H9 (cell line): Measurements from ENCODE around the gene CPT1C. TPM values are rescaled to one million over a fixed set of nuclear protein-coding genes. Genes with fewer than 3 reads are reported as not detected.

Experiments
- DNase-seq: peaks from one replicate; pipeline ENCODE4 v3.0.0-alpha.2; 2017
- H2AFZ ChIP-seq: one replicate; pipeline ENCODE4 v1.6.1; 2013; ENCODE audit warnings: mild to moderate bottlenecking, low read length, control low read depth, moderate library complexity
- H2AK5ac ChIP-seq: 2 replicates; pipeline ENCODE4 v1.6.1; 2013; ENCODE audit warnings: low read length, control low read depth, mixed read lengths; ENCODE audit not compliant: insufficient read length
- H2BK120ac ChIP-seq: one replicate; pipeline ENCODE4 v1.6.1; 2013; ENCODE audit warnings: low read depth, mild to moderate bottlenecking, low read length, control low read depth, inconsistent platforms; ENCODE audit not compliant: poor library complexity, severe bottlenecking
- H2BK12ac ChIP-seq: 2 replicates; pipeline ENCODE4 v1.6.1; 2013; ENCODE audit warnings: low read length, control low read depth, mixed read lengths, low read depth; ENCODE audit not compliant: insufficient read length
- H2BK15ac ChIP-seq: 2 replicates; pipeline ENCODE4 v1.6.1; 2013; ENCODE audit warnings: low read depth, low read length, control low read depth
- H2BK20ac ChIP-seq: one replicate; pipeline ENCODE4 v1.6.1; 2013; ENCODE audit warnings: low read depth, mild to moderate bottlenecking, low read length, control low read depth, inconsistent platforms; ENCODE audit not compliant: poor library complexity, severe bottlenecking
- H2BK5ac ChIP-seq: 2 replicates; pipeline ENCODE4 v1.6.1; 2013; ENCODE audit warnings: low read length, control low read depth, mixed read lengths; ENCODE audit not compliant: insufficient read length
- H3K14ac ChIP-seq: 2 replicates; pipeline ENCODE4 v1.6.1; 2013; ENCODE audit warnings: low read length, control low read depth; ENCODE audit not compliant: insufficient read depth
- H3K18ac ChIP-seq: 2 replicates; pipeline ENCODE4 v1.6.1; 2013; ENCODE audit warnings: low read depth, mild to moderate bottlenecking, mixed read lengths, low read length, control low read depth; ENCODE audit not compliant: insufficient read length
- H3K23ac ChIP-seq: 2 replicates; pipeline ENCODE4 v1.6.1; 2013; ENCODE audit warnings: low read length, control low read depth, mixed read lengths, low read depth; ENCODE audit not compliant: insufficient read length
- H3K23me2 ChIP-seq: 2 replicates; pipeline ENCODE4 v1.6.1; 2013; ENCODE audit warnings: low read depth, mild to moderate bottlenecking, mixed read lengths, low read length, control low read depth; ENCODE audit not compliant: insufficient read length, poor library complexity, severe bottlenecking
- H3K27ac ChIP-seq: 2 replicates; pipeline ENCODE4 v1.5.1; 2013; ENCODE audit warnings: low read length, control low read depth, mixed read lengths, low read depth; ENCODE audit not compliant: insufficient read length
- H3K27me3 ChIP-seq: 2 replicates; pipeline ENCODE4 v1.6.1; 2013; ENCODE audit warnings: low read length, control low read depth, inconsistent platforms; ENCODE audit not compliant: insufficient read depth
- H3K4ac ChIP-seq: 2 replicates; pipeline ENCODE4 v1.6.1; 2013; ENCODE audit warnings: low read depth, mild to moderate bottlenecking, control low read depth, inconsistent platforms, low read length, moderate library complexity
- H3K4me1 ChIP-seq: 2 replicates; pipeline ENCODE4 v1.6.1; 2013; ENCODE audit warnings: low read length, control low read depth, inconsistent platforms; ENCODE audit not compliant: insufficient read depth
- H3K4me2 ChIP-seq: 2 replicates; pipeline ENCODE4 v1.6.1; 2013; ENCODE audit warnings: low read length, control low read depth, mixed read lengths; ENCODE audit not compliant: insufficient read length, insufficient read depth
- H3K56ac ChIP-seq: 2 replicates; pipeline ENCODE4 v1.6.1; 2013; ENCODE audit warnings: low read depth, mild to moderate bottlenecking, mixed read lengths, low read length, control low read depth; ENCODE audit not compliant: insufficient read length
- H3K79me1 ChIP-seq: 2 replicates; pipeline ENCODE4 v1.6.1; 2013; ENCODE audit warnings: low read depth, mild to moderate bottlenecking, moderate library complexity, low read length, control low read depth, inconsistent platforms; ENCODE audit not compliant: insufficient read depth, poor library complexity, severe bottlenecking
- H3K79me2 ChIP-seq: 2 replicates; pipeline ENCODE4 v1.6.1; 2013; ENCODE audit warnings: low read length, control low read depth, inconsistent platforms; ENCODE audit not compliant: insufficient read depth
- H3K9ac ChIP-seq: 2 replicates; pipeline ENCODE4 v1.6.1; 2013; ENCODE audit warnings: low read length, control low read depth, mixed read lengths; ENCODE audit not compliant: insufficient read length; ENCODE audit errors: extremely low read depth
- H3K9me3 ChIP-seq: one replicate; pipeline ENCODE4 v1.6.1; 2013; ENCODE audit warnings: low read depth, low read length, inconsistent platforms; ENCODE audit not compliant: control insufficient read depth
- H3T11ph ChIP-seq: one replicate; pipeline ENCODE4 v1.6.1; 2013; ENCODE audit warnings: mild to moderate bottlenecking, low read length, control low read depth, inconsistent platforms
- H4K20me1 ChIP-seq: one replicate; pipeline ENCODE4 v1.6.1; 2013; ENCODE audit not compliant: control insufficient read depth, insufficient read length, insufficient read depth
- H4K5ac ChIP-seq: 2 replicates; pipeline ENCODE4 v1.6.1; 2013; ENCODE audit warnings: low read depth, mild to moderate bottlenecking, mixed read lengths, low read length, control low read depth; ENCODE audit not compliant: insufficient read length
- H4K8ac ChIP-seq: replicated peaks from 2 replicates; pipeline ENCODE4 v1.6.1; 2013; ENCODE audit warnings: low read length, control low read depth, mixed read lengths, low read depth; ENCODE audit not compliant: insufficient read length
- H4K91ac ChIP-seq: 2 replicates; pipeline ENCODE4 v1.6.1; 2013; ENCODE audit warnings: low read depth, mild to moderate bottlenecking, moderate library complexity, mixed read lengths, low read length, control low read depth; ENCODE audit not compliant: insufficient read length
- H3K27ac Mint-ChIP-seq, 3 experiments: 2 replicates in 2 of 3; 3 replicates in 1 of 3; pipeline ENCODE4 v1.8.0; 2020 to 2021; ENCODE audit warnings: mixed read lengths in 3 of 3, mild to moderate bottlenecking in 1 of 3, moderate library complexity in 1 of 3
- H3K27me3 Mint-ChIP-seq: 2 replicates; pipeline ENCODE4 v1.8.0; 2021; ENCODE audit warnings: low read depth, mild to moderate bottlenecking, moderate library complexity, mixed read lengths
- H3K36me3 Mint-ChIP-seq, 3 experiments: 2 replicates in 2 of 3; 3 replicates in 1 of 3; pipeline ENCODE4 v1.8.0; 2020 to 2021; ENCODE audit warnings: low read depth in 3 of 3, mixed read lengths in 3 of 3; ENCODE audit not compliant: insufficient read depth in 1 of 3
- H3K4me1 Mint-ChIP-seq, 2 experiments: 2 replicates each; pipeline ENCODE4 v1.8.0; 2020; ENCODE audit warnings: mixed read lengths in 2 of 2
- H3K4me3 Mint-ChIP-seq, 2 experiments: 2 replicates in 1 of 2; 3 replicates in 1 of 2; pipeline ENCODE4 v1.8.0; 2020 to 2021; ENCODE audit warnings: mild to moderate bottlenecking in 2 of 2, mixed read lengths in 2 of 2, moderate library complexity in 1 of 2
- H3K9me3 Mint-ChIP-seq, 2 experiments: 2 replicates in 1 of 2; 3 replicates in 1 of 2; pipeline ENCODE4 v1.8.0; 2020; ENCODE audit warnings: mild to moderate bottlenecking in 2 of 2, mixed read lengths in 2 of 2, moderate library complexity in 1 of 2
- whole genome bisulfite sequencing: extraction: QIAGEN DNeasy Blood & Tissue Kit; methylation state at CpG from one replicate; pipeline ENCODE4 v1.1.7; 2013; ENCODE audit warnings: missing lambda C conversion rate, low lambda C conversion rate, mixed read lengths; ENCODE audit not compliant: insufficient read length; ENCODE audit errors: extremely low coverage; 5-methylcytosine and 5-hydroxymethylcytosine counted together
- total RNA-seq: library from RNA; stranded (reverse); gene quantifications from 2 replicates; pipeline ENCODE4 v1.2.1, GENCODE V29; 2021
- TF ChIP-seq, protein P1 (sequence below): fragments of 200-600 bp; sonication (generic); conservative IDR thresholded peaks from 3 replicates; pipeline ENCODE4 v1.8.0; 2021; ENCODE audit warnings: antibody characterized with exemption, mild to moderate bottlenecking

CPT1C gene
- total RNA-seq, 1 experiment from 2014 or later: 74.6 TPM

DNA sequence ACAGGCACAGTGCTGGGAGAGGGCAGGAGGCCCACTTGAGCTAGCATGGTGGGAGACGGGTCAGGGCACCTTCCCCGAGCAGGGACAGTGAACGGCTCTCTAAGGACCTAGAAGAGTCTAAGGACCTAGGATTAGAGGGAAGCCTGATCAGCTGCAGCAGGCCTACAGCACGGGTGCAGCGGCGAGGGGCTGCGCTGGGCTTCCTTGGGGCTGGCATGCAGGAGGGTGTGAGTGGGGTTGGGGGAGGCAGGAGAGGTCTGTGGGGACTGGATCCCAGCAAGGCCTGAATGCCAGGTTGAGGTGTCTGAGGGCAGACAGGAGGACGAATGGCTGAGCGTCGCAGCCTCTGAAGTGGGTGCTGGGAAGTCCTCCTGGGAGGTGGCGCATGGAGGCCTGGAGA, 45.3 kb upstream of the CPT1C start:
- Histone ChIP-seq H2AK5ac (no peak overlapping the region), H4K20me1 (no peaks in the 10 kb centered on the region), H3K9ac (no peak overlapping the region), H2BK120ac (no peak overlapping the region), H4K8ac (no peak overlapping the region), H3K4me2 (no peak overlapping the region), H4K91ac (no peak overlapping the region), H2BK20ac (no peak overlapping the region), H3K23me2 (peaks cover 14% of the 10 kb centered on the region), H4K5ac (no peak overlapping the region), H3K56ac (no peak overlapping the region), H3T11ph (no peak overlapping the region), H3K79me2 (peaks cover 9% of the 10 kb centered on the region), H3K27me3 (no peaks in the 10 kb centered on the region), H2AFZ (no peak overlapping the region), H3K14ac (no peak overlapping the region; the same call in 1 of the 2 replicates), H3K9me3 (no peaks in the 10 kb centered on the region), H2BK15ac (no peak overlapping the region), H3K23ac (no peak overlapping the region), H3K4me1 (no peaks in the 10 kb centered on the region; the same call in 1 of the 2 replicates), H2BK12ac (no peak overlapping the region), H3K4ac (no peak overlapping the region), H3K27ac (no peak overlapping the region), H3K18ac (no peak overlapping the region), H2BK5ac (no peak overlapping the region), H3K79me1 (peaks cover 13% of the 10 kb centered on the region)
- Mint-ChIP-seq H3K9me3 (no peaks in the 10 kb centered on the region; a peak in 2 of 5 replicates), H3K4me3 (no peak overlapping the region; a peak in 2 of 5 replicates), H3K27ac (peak overlapping the region in 1 of 3 experiments; percentile 75; a peak in 2 of 7 replicates), H3K27me3 (no peaks in the 10 kb centered on the region), H3K36me3 (peaks cover 22 to 56% (median 47%) of the 10 kb centered on the region in 3 experiments), H3K4me1 (peaks cover 29 to 37% of the 10 kb centered on the region in 2 experiments)
- DNase-seq: no peak
- no CpG with 5 or more reads among the region's 11 CpGs for WGBS
- TF ChIP-seq, protein P1, sequence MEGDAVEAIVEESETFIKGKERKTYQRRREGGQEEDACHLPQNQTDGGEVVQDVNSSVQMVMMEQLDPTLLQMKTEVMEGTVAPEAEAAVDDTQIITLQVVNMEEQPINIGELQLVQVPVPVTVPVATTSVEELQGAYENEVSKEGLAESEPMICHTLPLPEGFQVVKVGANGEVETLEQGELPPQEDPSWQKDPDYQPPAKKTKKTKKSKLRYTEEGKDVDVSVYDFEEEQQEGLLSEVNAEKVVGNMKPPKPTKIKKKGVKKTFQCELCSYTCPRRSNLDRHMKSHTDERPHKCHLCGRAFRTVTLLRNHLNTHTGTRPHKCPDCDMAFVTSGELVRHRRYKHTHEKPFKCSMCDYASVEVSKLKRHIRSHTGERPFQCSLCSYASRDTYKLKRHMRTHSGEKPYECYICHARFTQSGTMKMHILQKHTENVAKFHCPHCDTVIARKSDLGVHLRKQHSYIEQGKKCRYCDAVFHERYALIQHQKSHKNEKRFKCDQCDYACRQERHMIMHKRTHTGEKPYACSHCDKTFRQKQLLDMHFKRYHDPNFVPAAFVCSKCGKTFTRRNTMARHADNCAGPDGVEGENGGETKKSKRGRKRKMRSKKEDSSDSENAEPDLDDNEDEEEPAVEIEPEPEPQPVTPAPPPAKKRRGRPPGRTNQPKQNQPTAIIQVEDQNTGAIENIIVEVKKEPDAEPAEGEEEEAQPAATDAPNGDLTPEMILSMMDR: no peak
